Mesothelial cell of epicardium (in vitro differentiated cells): ENCODE results near the gene CTNNBIP1. TPM values are rescaled to one million over a fixed set of nuclear protein-coding genes. Genes with fewer than 3 reads are reported as not detected.

ENCODE experiments used
- DNase-seq, 2 experiments: peaks; one replicate each; pipeline ENCODE4 v3.0.0; 2021; ENCODE audit warnings: low spot score in 2 of 2; ENCODE audit not compliant: unreplicated experiment in 2 of 2
- H3K27ac Mint-ChIP-seq: 2 replicates; pipeline ENCODE4 v1.8.0; 2021; ENCODE audit warnings: mixed read lengths
- H3K27me3 Mint-ChIP-seq: 2 replicates; pipeline ENCODE4 v1.8.0; 2021; ENCODE audit warnings: low read depth, mixed read lengths
- H3K36me3 Mint-ChIP-seq: 2 replicates; pipeline ENCODE4 v1.8.0; 2021; ENCODE audit warnings: mixed read lengths
- H3K4me1 Mint-ChIP-seq: 2 replicates; pipeline ENCODE4 v1.8.0; 2021; ENCODE audit warnings: mixed read lengths
- H3K4me3 Mint-ChIP-seq: 2 replicates; pipeline ENCODE4 v1.8.0; 2021; ENCODE audit warnings: mild to moderate bottlenecking, moderate library complexity, mixed read lengths
- H3K9me3 Mint-ChIP-seq: 2 replicates; pipeline ENCODE4 v1.8.0; 2021; ENCODE audit warnings: mixed read lengths
- total RNA-seq: library from RNA; stranded (reverse); gene quantifications from 3 replicates; pipeline ENCODE4 v1.2.1, GENCODE V29; 2021
- TF ChIP-seq, protein P1 (sequence below): fragments of 200-600 bp; sonication (generic); IDR thresholded peaks from one replicate; pipeline ENCODE4 v1.5.0; 2021; ENCODE audit warnings: antibody characterized with exemption; ENCODE audit not compliant: unreplicated experiment

Gene CTNNBIP1
- 49.7 to 52.6 TPM (median 51.5 TPM) in 3 replicates for total RNA-seq

- peak within 1 kb of the TSS; percentile 99 for H3K27ac Mint-ChIP-seq
- TF ChIP-seq, protein P1, sequence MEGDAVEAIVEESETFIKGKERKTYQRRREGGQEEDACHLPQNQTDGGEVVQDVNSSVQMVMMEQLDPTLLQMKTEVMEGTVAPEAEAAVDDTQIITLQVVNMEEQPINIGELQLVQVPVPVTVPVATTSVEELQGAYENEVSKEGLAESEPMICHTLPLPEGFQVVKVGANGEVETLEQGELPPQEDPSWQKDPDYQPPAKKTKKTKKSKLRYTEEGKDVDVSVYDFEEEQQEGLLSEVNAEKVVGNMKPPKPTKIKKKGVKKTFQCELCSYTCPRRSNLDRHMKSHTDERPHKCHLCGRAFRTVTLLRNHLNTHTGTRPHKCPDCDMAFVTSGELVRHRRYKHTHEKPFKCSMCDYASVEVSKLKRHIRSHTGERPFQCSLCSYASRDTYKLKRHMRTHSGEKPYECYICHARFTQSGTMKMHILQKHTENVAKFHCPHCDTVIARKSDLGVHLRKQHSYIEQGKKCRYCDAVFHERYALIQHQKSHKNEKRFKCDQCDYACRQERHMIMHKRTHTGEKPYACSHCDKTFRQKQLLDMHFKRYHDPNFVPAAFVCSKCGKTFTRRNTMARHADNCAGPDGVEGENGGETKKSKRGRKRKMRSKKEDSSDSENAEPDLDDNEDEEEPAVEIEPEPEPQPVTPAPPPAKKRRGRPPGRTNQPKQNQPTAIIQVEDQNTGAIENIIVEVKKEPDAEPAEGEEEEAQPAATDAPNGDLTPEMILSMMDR = no peak
- no peak for DNase-seq
- no peaks in the 10 kb centered on the region for H3K27me3 Mint-ChIP-seq
- H3K4me3 Mint-ChIP-seq = peak within 1 kb of the TSS; percentile 94
- H3K36me3 Mint-ChIP-seq = no peaks in the 10 kb centered on the region
- H3K4me1 Mint-ChIP-seq = peaks cover 29% of the 10 kb centered on the region
- H3K9me3 Mint-ChIP-seq = no peaks in the 10 kb centered on the region
Observed at GRCh38 chr1:9910076-9910422, at the start of gene CTNNBIP1. Gene CTNNBIP1 (minus strand): TSS chr1:9910269. CDS start chr1:9872064, 38,205 bp downstream.

DNA sequence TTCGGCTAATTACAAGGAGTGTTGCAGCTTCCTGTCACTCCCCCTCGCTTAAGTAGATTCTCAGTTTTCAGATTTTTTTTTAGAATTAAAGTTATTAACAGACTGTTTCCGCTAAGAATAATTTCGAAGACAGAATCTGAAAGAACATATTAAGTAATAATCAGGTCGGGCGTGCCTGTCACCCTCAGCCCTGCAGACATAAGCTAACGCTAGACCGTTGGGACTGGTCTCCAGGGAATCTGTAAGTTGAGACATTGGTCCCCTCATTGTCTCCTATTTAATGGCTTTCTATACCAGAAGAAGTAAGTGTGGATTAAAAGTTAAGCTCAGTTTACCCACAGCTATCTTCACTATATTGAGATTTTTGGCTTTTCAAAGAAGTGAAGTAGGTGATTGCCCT, 47.7 kb upstream of the CTNNBIP1 start:
- Mint-ChIP-seq H3K4me1 (peaks cover 9% of the 10 kb centered on the region), H3K27me3 (no peaks in the 10 kb centered on the region), H3K4me3 (no peak overlapping the region), H3K27ac (no peak overlapping the region), H3K9me3 (no peaks in the 10 kb centered on the region), H3K36me3 (no peaks in the 10 kb centered on the region)
- TF ChIP-seq, protein P1 = no peak
- no peak for DNase-seq

DNA sequence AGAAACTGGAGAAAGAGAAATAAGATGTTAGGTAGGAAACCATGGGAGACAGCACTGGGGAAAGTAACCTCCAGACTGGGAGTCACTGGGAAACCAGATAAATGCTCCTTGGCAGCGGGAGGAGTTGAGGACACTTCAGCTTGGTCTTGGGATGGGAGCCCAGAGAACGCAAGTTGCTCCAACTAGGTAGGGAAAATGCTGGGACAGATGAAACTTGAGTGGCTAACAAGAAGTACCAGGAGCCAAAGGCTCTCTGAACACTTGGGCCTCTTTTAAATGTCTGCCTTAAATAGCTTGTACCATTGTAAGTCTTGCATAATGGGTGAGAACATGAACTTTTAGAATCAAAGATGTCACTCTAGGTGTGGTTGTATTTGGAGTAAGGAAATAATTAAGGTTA, 36.2 kb upstream of the CTNNBIP1 start:
- peaks cover 15% of the 10 kb centered on the region for H3K4me1 Mint-ChIP-seq
- H3K4me3 Mint-ChIP-seq = no peak overlapping the region
- H3K27me3 Mint-ChIP-seq = no peaks in the 10 kb centered on the region
- TF ChIP-seq, protein P1 = no peak
- no peak overlapping the region for H3K27ac Mint-ChIP-seq
- H3K36me3 Mint-ChIP-seq = peaks cover 8% of the 10 kb centered on the region
- no peak for DNase-seq
- no peaks in the 10 kb centered on the region for H3K9me3 Mint-ChIP-seq

GRCh38 chr1:9942939-9943788, 33.1 kb upstream of the CTNNBIP1 start, which contains the start of the genes LZIC and NMNAT1:
Gene LZIC (minus strand): TSS chr1:9943391. CDS start chr1:9936619, 6,772 bp downstream.
Gene NMNAT1 (plus strand): TSS chr1:9943475. CDS start chr1:9972074, 28,599 bp downstream.
- no peaks in the 10 kb centered on the region for H3K9me3 Mint-ChIP-seq
- H3K27ac Mint-ChIP-seq = peak within 1 kb of the TSS; percentile 98
- DNase-seq = peak; percentile 76 to 89
- no peaks in the 10 kb centered on the region for H3K27me3 Mint-ChIP-seq
- peaks cover 16% of the 10 kb centered on the region for H3K36me3 Mint-ChIP-seq
- H3K4me3 Mint-ChIP-seq = peak within 1 kb of the TSS; percentile 92
- TF ChIP-seq, protein P1 = no peak
- peaks cover 10% of the 10 kb centered on the region for H3K4me1 Mint-ChIP-seq

- H3K36me3 Mint-ChIP-seq = peaks cover 11% of the 10 kb centered on the region
- H3K4me1 Mint-ChIP-seq = peaks cover 10% of the 10 kb centered on the region
- peak overlapping the region; percentile 92 for H3K4me3 Mint-ChIP-seq
- H3K27ac Mint-ChIP-seq = peak overlapping the region; percentile 98
- H3K9me3 Mint-ChIP-seq = no peaks in the 10 kb centered on the region
- DNase-seq = no peak
- TF ChIP-seq, protein P1 = peak; percentile 57
- no peaks in the 10 kb centered on the region for H3K27me3 Mint-ChIP-seq
Observed at GRCh38 chr1:9942399-9942938, 32.4 kb upstream of the CTNNBIP1 start.
